COLO668 (cell line): ENCODE results near the gene RIC1.
"Not testable (repeated sequence)": the region's sequence is repeated elsewhere in the genome, so short reads cannot be mapped to it uniquely, and the experiment has no call there.

ENCODE experiments used
- DNase-seq: peaks from one replicate; lab custom pipeline; 2025; ENCODE audit not compliant: unreplicated experiment; lab: John Stamatoyannopoulos, UW

Gene RIC1

GRCh38 chr9:5720151-5720550 is 91.2 kb downstream of the RIC1 start:
- DNase-seq = no peak

DNA sequence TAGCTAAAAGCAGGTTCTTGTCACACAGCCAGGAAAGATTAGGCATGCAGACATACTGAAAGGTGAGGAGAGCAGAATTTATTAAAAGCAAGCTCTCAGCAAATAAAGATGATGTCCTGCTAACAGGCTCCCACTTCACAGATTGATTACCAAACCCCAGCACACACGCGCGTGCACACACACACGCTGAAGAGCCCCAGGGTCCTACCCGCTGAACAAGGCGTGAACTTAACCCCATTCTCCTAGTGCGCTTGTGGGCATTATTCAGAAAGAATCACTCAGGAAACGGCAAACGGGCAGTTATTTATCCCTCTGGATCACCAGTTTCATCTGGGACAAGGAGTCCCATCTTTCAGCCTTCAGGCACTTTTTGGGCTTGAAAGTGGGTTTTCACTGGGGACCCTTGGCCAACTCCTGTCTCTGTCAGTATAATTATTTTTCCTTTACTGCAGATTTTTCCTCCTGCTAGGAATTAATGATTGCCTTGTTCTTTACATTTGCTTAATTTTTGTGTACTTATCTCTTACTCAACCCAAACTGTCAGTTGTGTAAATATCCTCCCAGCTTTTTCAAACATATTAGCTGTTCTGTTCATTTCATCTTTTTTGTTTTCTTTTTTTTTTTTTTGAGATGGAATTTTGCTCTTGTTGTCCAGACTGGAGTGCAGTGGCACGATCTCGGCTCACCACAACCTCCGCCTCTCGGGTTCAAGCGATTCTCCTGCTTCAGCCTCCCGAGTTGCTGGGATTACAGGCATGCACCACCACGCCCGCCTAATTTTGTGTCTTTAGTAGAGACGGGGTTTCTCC is 92.6 kb downstream of the RIC1 start:
- DNase-seq = no peak

DNA sequence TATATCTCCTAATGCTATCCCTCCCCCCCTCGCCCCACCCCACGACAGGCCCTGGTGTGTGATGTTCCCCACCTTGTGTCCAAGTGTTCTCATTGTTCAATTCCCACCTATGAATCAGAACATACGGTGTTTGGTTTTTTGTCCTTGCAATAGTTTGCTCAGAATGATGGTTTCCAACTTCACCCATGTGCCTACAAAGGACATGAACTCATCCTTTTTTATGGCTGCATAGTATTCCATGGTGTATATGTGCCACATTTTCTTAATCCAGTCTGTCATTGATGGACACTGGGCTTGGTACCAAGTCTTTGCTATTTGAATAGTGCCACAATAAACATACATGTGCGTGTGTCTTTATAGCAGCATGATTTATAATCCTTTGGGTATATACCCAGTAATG is 93.8 kb downstream of the RIC1 start:
- not testable (repeated sequence) for DNase-seq

DNA sequence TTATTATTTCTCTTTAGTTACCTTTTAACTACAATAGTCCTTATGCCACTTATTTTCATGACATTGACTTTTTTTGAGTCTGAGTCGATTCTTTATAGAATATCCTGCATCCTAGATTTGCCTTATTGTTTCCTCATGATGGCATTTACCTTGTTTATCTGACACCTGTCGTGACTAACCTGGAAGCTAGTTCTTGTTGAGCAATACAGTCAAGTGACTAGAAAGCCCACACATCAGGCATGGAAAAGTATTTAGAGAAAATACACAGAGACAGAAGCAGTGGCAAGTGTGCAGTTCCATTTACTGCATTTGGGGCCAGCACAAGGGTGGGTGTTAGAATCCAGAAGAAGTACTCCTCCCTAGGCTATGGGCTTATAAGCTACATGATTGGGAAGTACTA is 106.2 kb downstream of the RIC1 start:
- no peak for DNase-seq

DNA sequence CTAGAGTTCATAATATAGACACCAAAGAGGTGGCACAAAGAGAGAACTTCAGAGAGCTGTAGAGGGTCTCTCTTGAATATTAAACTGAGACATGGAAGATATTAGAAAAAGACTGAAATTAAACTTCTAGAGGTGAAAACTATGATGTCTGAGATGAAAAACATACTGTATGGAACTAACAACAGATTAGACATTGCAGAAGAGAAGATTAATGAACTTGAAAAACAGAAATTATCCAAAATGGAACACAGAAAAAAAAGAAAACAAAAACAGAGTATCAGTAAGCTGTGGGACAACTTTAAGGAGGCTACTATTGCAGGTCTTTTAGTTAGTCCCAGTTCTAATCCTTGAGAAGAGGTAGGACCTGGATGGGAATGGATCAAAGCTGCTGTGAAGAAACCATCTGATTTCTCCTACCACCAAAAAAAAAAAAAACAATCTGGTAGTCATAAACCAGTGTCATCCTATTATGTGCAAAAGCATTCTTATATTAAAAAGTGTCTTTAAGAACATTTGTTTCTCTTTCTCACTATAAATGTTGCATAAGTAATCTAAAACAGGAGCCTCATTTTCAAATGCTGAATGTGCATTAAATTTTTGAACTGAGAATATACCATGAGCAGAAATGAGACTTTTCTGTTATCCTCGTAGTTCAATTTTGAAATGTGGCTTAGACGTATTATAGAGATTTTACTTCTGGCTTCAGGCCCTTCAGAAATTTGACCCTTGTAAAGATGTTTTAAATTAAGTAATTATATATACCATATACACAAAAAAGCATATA is 107.8 kb downstream of the RIC1 start:
- no peak for DNase-seq

DNA sequence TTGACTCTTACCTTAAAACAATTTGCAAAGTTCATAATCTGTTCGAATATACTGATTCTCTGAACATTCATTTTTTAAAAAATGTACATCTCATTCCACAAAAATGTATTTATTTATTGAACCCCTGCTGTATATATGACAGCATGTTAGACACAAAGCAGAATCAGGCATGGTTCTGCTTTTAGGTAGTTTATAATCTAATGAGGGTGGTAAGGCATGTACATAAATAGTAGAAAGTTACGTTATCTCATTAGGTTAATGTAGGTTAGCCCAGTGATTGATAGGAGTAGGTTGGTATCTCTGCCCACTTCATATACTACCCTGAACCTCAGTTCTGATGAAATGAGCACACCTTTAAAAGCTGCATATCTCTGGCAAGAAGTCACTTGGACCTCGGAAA is 114.2 kb downstream of the RIC1 start:
- no peak for DNase-seq

DNA sequence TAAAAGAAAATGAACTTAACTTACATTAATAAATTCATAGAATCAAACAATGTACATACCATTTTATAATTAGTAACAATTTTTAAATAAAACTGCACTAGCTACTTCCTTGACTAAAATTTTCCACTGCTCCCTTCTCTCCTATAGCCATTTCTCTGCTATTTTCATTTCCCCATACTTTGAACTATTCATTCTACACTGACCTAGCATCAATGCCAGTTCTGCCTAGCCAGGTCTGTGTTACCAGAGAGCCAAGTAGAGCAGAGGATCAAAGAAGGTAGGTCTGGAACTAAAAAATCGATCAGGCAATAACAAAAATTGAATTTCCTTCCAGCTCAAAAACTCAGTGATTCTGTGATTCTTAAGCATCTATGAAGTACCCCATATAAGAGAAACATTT is 119.5 kb downstream of the RIC1 start:
- DNase-seq = no peak

DNA sequence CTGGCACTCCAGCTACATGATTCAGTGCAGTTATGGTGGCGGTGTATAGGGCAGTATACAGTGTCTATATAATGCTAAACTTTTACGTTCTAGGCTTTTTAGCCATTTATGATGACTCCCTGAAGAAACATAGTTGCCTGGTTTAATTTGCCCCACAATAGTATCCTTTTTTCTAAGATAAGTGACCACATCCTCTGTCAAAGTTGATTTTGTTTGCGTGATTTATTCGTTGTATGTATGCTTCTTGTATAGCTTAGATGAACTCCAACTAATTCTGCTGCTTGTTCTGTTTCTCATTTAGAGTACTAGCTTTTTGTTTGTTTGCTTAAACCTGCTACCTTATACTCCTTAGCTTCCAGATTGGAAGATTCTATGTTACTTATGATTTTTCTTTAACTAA is 120.4 kb downstream of the RIC1 start:
- no peak for DNase-seq

DNA sequence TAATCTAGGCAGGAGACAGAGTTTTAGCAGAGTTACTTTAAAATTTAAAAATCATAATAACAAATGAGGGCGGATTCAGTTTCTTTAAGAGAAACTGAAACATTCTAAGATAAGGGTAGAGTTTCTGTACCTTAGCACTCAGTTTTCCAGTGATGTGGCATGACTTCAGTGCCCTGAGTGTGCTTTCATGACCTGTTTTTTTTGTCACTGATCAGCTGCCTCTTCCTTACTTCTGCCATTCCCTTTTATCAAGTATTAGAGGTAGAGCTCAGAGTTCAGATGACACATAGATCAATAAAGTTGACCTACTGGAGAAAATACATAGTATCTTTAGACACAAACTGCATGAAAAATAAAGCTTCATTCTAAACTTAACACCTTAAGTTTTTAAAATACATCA is 121.7 kb downstream of the RIC1 start:
- DNase-seq = no peak

DNA sequence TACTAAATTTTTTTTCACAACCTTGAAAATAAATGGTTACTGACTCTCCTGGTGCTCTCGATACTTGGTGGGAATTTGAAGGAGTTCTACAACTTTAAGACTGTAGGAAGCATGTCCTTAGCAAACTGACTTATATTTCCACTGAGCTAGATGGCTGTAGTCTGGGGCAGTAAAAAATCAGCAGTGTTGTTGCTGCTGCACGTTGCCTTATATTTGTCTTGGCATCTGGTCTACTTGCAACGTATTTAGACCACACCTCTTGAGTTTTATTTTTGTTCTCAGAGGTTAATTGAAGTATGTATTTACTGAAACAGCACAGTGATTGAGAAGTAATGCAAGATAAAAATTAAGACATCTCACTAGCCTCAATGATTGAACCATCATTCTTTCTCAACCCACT is 127.7 kb downstream of the RIC1 start:
- no peak for DNase-seq

- DNase-seq = no peak
Observed at GRCh38 chr9:5760338-5760737, 131.4 kb downstream of the RIC1 start.

DNA sequence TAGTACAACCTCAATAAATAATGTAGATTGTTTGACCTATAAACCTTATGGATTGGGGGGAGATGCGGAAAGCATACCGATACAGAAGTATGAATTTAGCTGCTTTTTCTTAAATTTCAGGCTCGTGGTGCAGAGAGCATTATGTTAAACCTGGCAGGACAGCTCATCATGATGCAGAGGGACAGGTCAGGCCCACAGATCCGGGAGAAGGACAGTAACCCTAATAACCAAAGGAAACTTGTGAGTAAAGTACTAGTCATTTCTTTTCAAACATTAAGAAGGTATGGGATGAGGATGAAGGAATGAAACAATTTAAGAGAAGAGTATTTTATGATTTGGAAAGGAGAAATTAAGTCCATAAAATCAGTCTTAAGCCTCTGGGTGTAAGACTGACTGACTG is 133.5 kb downstream of the RIC1 start:
- DNase-seq = no peak

- no peak for DNase-seq
Observed at GRCh38 chr9:5764130-5764868, 135.4 kb downstream of the RIC1 start.

GRCh38 chr9:5767968-5768932 is 139.3 kb downstream of the RIC1 start:
- DNase-seq = no peak

DNA sequence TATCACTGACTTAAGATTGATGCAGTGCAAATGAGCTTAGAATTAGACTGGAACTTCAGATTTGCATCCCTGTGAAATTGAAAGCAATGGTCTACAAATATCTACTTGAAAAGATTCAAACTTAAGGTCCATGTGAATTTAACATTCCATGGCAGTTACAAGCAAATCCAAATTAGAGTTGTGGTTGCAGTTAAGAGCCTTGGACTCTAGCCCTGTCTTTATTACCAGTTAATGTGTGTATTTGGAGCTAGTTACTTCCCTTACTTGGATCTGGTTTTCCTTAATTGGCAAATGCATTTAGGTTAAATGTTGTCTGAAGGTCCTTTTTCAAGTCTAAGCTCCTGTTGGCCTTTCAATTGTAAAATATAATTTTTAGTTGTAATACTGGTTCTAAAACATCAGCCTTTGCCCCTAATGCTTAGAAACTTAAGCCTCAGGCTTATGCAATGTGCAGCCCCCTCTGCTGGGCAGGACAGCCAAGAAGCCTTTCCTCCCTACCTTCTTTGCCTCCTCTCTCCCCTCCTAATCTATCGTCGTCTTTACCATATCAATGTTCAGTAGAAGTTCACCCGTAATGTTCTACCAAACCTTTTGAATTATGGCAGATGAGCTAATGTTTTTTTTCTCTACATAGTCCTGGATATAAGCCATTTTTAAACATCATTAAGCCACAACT is 144.6 kb downstream of the RIC1 start:
- no peak for DNase-seq

DNA sequence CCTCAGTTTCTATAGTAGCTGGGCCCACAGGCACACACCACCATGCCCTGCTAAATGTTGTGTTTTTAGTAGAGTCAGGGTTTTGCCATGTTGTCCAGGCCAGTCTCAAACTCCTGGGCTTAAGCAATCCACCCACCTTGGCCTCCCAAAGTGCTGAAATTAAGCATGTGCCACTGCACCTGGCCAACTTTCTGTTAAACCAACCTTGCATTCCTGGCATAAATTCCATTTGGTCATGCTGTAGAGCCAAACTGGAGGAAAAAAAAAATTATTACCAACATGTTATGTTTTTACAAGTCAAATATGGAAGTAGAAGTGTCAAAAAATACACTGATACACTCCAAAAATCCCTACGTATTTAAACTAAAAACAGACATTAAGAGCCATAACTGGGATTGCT is 149.9 kb downstream of the RIC1 start:
- no peak for DNase-seq

DNA sequence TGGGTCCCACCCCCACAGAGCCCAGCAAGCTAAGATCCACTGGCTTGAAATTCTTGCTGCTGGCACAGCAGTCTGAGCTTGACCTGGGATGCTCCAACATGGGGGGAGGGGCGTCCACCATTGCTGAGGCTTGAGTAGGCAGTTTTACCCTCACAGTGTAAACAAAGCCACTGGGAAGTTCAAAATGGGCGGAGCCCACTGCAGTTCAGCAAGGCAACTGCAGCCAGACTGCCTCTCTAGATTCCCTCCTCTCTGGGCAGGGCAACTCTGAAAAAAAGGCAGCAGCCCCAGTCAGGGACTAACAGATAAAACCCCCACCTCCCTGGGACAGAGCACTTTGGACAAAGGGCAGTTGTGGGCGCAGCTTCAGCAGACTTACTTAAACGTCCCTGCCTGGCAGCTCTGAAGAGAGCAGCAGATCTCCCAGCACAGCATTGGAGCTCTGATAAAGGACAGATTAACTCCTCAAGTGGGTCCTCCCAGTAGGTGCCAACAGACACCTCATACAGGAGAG is 150.9 kb downstream of the RIC1 start:
- not testable (repeated sequence) for DNase-seq

GRCh38 chr9:5783420-5783819 is 154.5 kb downstream of the RIC1 start:
- not testable (repeated sequence) for DNase-seq

DNA sequence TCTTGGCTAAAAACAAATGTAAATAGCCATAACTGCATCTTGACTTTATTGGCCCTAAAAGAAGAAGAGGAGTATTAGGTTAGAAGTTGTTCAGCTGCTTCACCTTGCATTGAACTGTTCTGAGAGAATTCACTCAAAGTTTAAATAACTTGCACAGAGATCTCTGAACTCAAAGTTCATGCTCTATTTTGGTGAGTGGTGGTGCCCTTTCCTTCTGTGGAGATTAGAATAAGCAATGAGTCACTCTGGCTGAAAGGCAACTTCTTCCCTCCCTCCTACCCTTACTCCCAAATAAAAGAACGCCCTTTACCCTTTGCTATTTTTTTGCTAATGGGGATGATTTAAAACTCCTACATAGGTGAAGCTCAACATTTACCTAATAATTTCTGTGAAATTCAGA is 155.1 kb downstream of the RIC1 start:
- DNase-seq = no peak
